DND-41 (cell line): ENCODE data around the gene TAGLN2.

Experiments used
- ATAC-seq: fragments of 200-7000 bp; cut with Tn5 transposase; 3 replicates; pipeline ENCODE4 v1.9.1; 2021; ENCODE audit warnings: low read depth; ENCODE audit not compliant: insufficient read depth
- DNase-seq: peaks from one replicate; pipeline ENCODE4 v3.0.0-alpha.2; 2020
- H2AFZ ChIP-seq: 2 replicates; pipeline ENCODE4 v1.6.0; 2012; ENCODE audit warnings: low read depth, low read length
- H3K27ac ChIP-seq: 2 replicates; pipeline ENCODE4 v1.5.1; 2012; ENCODE audit warnings: low read length, inconsistent platforms
- H3K27me3 ChIP-seq: fragments of 200-600 bp; sonication (generic); 2 replicates; pipeline ENCODE4 v1.6.0; 2012; ENCODE audit warnings: low read length, mild to moderate bottlenecking, inconsistent platforms; ENCODE audit not compliant: insufficient read depth, poor library complexity
- H3K36me3 ChIP-seq: 2 replicates; pipeline ENCODE4 v1.5.1; 2012; ENCODE audit warnings: low read length, inconsistent platforms; ENCODE audit not compliant: insufficient read depth
- H3K4me1 ChIP-seq: 2 replicates; pipeline ENCODE4 v1.5.1; 2012; ENCODE audit warnings: mild to moderate bottlenecking, low read length; ENCODE audit not compliant: insufficient read depth
- H3K4me2 ChIP-seq: 2 replicates; pipeline ENCODE4 v1.6.0; 2012; ENCODE audit warnings: mild to moderate bottlenecking, moderate library complexity, low read length, inconsistent platforms; ENCODE audit not compliant: insufficient read depth
- H3K4me3 ChIP-seq, 2 experiments: fragments of 200-600 bp in 1 of 2; shearing (Covaris generic) in 1 of 2; 2 replicates each; pipeline ENCODE4 v1.5.1; 2012 to 2016; ENCODE audit warnings: inconsistent platforms in 2 of 2, low read length in 2 of 2, mild to moderate bottlenecking in 2 of 2, low read depth in 1 of 2, moderate library complexity in 1 of 2
- H3K79me2 ChIP-seq: 2 replicates; pipeline ENCODE4 v1.6.0; 2012; ENCODE audit warnings: low read length, inconsistent platforms; ENCODE audit not compliant: insufficient read depth
- H3K9ac ChIP-seq: 2 replicates; pipeline ENCODE4 v1.6.0; 2012; ENCODE audit warnings: low read depth, mild to moderate bottlenecking, inconsistent platforms, low read length, moderate library complexity
- H3K9me3 ChIP-seq: 2 replicates; pipeline ENCODE4 v1.5.1; 2012; ENCODE audit warnings: low read length, moderate library complexity, mild to moderate bottlenecking, inconsistent platforms; ENCODE audit not compliant: insufficient read depth, severe bottlenecking
- H4K20me1 ChIP-seq: 2 replicates; pipeline ENCODE4 v1.6.0; 2012; ENCODE audit warnings: low read length; ENCODE audit not compliant: insufficient read depth
- EZH2 ChIP-seq: IDR thresholded peaks from 3 replicates; pipeline ENCODE4 v1.6.1; 2012; ENCODE audit warnings: borderline replicate concordance, low read depth, mild to moderate bottlenecking, moderate library complexity, low read length, inconsistent platforms; ENCODE audit not compliant: severe bottlenecking
- TF ChIP-seq, protein P1 (sequence below): IDR thresholded peaks from 2 replicates; pipeline ENCODE4 v1.5.1; 2012; ENCODE audit warnings: borderline replicate concordance, low read length, moderate library complexity, mild to moderate bottlenecking; ENCODE audit not compliant: poor library complexity, severe bottlenecking; ENCODE audit errors: extremely low read depth

TAGLN2 gene

DNA sequence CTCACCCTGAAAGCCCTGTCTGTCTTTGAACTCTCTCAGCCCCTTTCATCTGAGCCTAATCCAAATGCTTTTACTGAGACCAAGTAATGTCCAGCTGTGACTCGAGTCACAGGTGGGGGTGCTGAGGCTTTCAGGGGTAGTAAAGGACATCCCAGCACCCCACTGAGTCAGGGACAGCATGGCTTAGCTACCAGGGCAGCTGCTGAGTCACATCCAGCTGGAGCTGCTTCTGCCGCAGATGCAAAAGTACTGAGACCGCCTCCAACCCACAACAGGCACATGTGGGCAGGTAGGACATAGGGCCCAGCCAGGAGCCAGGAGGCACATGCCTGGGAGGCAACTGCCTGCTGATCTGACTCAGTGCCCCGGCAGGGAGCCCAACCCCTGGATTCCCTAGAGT is 56.1 kb downstream of the TAGLN2 start:
- TF ChIP-seq, protein P1, sequence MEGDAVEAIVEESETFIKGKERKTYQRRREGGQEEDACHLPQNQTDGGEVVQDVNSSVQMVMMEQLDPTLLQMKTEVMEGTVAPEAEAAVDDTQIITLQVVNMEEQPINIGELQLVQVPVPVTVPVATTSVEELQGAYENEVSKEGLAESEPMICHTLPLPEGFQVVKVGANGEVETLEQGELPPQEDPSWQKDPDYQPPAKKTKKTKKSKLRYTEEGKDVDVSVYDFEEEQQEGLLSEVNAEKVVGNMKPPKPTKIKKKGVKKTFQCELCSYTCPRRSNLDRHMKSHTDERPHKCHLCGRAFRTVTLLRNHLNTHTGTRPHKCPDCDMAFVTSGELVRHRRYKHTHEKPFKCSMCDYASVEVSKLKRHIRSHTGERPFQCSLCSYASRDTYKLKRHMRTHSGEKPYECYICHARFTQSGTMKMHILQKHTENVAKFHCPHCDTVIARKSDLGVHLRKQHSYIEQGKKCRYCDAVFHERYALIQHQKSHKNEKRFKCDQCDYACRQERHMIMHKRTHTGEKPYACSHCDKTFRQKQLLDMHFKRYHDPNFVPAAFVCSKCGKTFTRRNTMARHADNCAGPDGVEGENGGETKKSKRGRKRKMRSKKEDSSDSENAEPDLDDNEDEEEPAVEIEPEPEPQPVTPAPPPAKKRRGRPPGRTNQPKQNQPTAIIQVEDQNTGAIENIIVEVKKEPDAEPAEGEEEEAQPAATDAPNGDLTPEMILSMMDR: no peak
- TF ChIP-seq EZH2: no peak
- no peak overlapping the region for H3K27ac ChIP-seq
- H3K9ac ChIP-seq: no peak overlapping the region
- no peak overlapping the region for H3K4me3 ChIP-seq
- no peaks in the 10 kb centered on the region for H3K9me3 ChIP-seq
- H4K20me1 ChIP-seq: no peaks in the 10 kb centered on the region
- H3K36me3 ChIP-seq: no peaks in the 10 kb centered on the region
- H3K4me1 ChIP-seq: no peaks in the 10 kb centered on the region
- peaks cover 15% of the 10 kb centered on the region for H3K27me3 ChIP-seq
- peak; percentile 63 for ATAC-seq
- no peak overlapping the region for H2AFZ ChIP-seq
- H3K4me2 ChIP-seq: no peak overlapping the region
- DNase-seq: peak; percentile 22
- no peaks in the 10 kb centered on the region for H3K79me2 ChIP-seq

DNA sequence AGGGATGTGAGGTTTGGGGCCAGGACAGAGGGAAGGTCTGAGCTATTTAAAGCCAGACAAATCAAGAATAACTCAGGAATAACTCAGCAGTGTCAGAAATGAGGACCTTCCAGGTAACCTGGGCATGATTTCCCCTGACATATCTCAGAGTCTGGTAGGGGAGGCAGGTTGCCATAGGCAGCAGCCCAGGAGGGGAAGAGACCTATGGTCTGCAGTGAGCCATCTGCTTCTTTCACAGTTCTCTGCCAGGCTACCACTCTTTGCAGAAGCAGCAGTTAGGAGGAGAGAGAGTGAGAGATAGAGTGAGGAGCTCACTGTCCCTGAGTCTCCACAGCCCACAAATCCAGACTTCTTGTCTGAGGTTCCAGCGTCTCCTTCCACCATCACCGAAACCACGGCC is 56.5 kb downstream of the TAGLN2 start:
- Histone ChIP-seq H3K4me1 (no peaks in the 10 kb centered on the region), H4K20me1 (no peaks in the 10 kb centered on the region), H3K36me3 (no peaks in the 10 kb centered on the region), H2AFZ (no peak overlapping the region), H3K4me3 (no peak overlapping the region), H3K79me2 (no peaks in the 10 kb centered on the region), H3K9me3 (no peaks in the 10 kb centered on the region), H3K27me3 (peaks cover 15% of the 10 kb centered on the region), H3K9ac (no peak overlapping the region), H3K4me2 (no peak overlapping the region), H3K27ac (no peak overlapping the region)
- TF ChIP-seq EZH2: no peak
- TF ChIP-seq, protein P1: no peak
- ATAC-seq (no peak; the same call in 2 of the 3 replicates), DNase-seq (no peak)
